HepG2 (cell line): ENCODE data around the gene PRKCE. TPM values are rescaled to one million over a fixed set of nuclear protein-coding genes. Genes with fewer than 3 reads are reported as not detected.

Experiments
- ARNTL ChIP-seq: sonication (generic); formaldehyde crosslinking; IDR thresholded peaks from 2 replicates; pipeline ENCODE4 v1.4.0; 2020; ENCODE audit warnings: mild to moderate bottlenecking, missing genetic modification reagents
- ATRX ChIP-seq: sonication (generic); formaldehyde crosslinking; IDR thresholded peaks from 2 replicates; pipeline ENCODE4 v1.4.0; 2020; ENCODE audit warnings: missing genetic modification reagents, borderline replicate concordance
- FOXO4 ChIP-seq: sonication (generic); formaldehyde crosslinking; conservative IDR thresholded peaks from 2 replicates; pipeline ENCODE4 v1.8.1; 2023; ENCODE audit warnings: missing genetic modification reagents
- HES4 ChIP-seq: sonication (generic); formaldehyde crosslinking; IDR thresholded peaks from 2 replicates; pipeline ENCODE4 v1.9.0; 2021; ENCODE audit warnings: mild to moderate bottlenecking, missing genetic modification reagents, borderline replicate concordance
- HMG20B ChIP-seq: conservative IDR thresholded peaks from 2 replicates; pipeline ENCODE4 v1.6.1; 2016; ENCODE audit warnings: missing genetic modification reagents, missing compliant biosample characterization
- HMGA1 ChIP-seq: sonication (generic); formaldehyde crosslinking; conservative IDR thresholded peaks from 2 replicates; pipeline ENCODE4 v1.4.0; 2020; ENCODE audit warnings: missing genetic modification reagents
- HNRNPH1 ChIP-seq: fragments of 200-400 bp; formaldehyde crosslinking; optimal IDR thresholded peaks from 2 replicates; pipeline ENCODE3; 2017; ENCODE audit warnings: mild to moderate bottlenecking, low read depth, low read length
- JDP2 ChIP-seq: sonication (generic); formaldehyde crosslinking; IDR thresholded peaks from 2 replicates; pipeline ENCODE4 v1.8.1; 2022; ENCODE audit warnings: missing genetic modification reagents, borderline replicate concordance
- MEF2D ChIP-seq: sonication (generic); formaldehyde crosslinking; IDR thresholded peaks from 2 replicates; pipeline ENCODE4 v1.5.1; 2020; ENCODE audit warnings: mild to moderate bottlenecking, missing genetic modification reagents
- MNT ChIP-seq: fragments of 450-650 bp; IDR thresholded peaks from 2 replicates; pipeline ENCODE4 v1.6.1; 2016
- MTF2 ChIP-seq: sonication (generic); formaldehyde crosslinking; IDR thresholded peaks from 2 replicates; pipeline ENCODE4 v1.5.0; 2020; ENCODE audit warnings: missing genetic modification reagents, borderline replicate concordance
- PRPF4 ChIP-seq: fragments of 200-400 bp; formaldehyde crosslinking; IDR thresholded peaks from 2 replicates; pipeline ENCODE4 v1.6.1; 2016; ENCODE audit warnings: low read length, low read depth; ENCODE audit not compliant: poor library complexity, severe bottlenecking
- RAD21 ChIP-seq: fragments of 450-650 bp; formaldehyde crosslinking; IDR thresholded peaks from 2 replicates; pipeline ENCODE4 v1.5.0; 2020; ENCODE audit warnings: mild to moderate bottlenecking
- SMARCE1 ChIP-seq: fragments of 450-650 bp; IDR thresholded peaks from 2 replicates; pipeline ENCODE4 v1.6.1; 2017; ENCODE audit warnings: borderline replicate concordance
- TFE3 ChIP-seq: IDR thresholded peaks from 2 replicates; pipeline ENCODE4 v1.6.1; 2016
- THYN1 ChIP-seq: sonication (generic); formaldehyde crosslinking; IDR thresholded peaks from 2 replicates; pipeline ENCODE4 v1.8.1; 2023; ENCODE audit warnings: low read depth, mild to moderate bottlenecking, moderate library complexity, missing genetic modification reagents, borderline replicate concordance
- ZBTB7B ChIP-seq: sonication (generic); formaldehyde crosslinking; IDR thresholded peaks from 2 replicates; pipeline ENCODE4 v1.4.0; 2020; ENCODE audit warnings: missing genetic modification reagents
- ZNF280B ChIP-seq: sonication (generic); formaldehyde crosslinking; IDR thresholded peaks from 2 replicates; pipeline ENCODE4 v1.5.0; 2020; ENCODE audit warnings: missing genetic modification reagents, mild to moderate bottlenecking, borderline replicate concordance
- ZNF577 ChIP-seq: sonication (generic); formaldehyde crosslinking; IDR thresholded peaks from 2 replicates; pipeline ENCODE4 v1.4.0; 2020; ENCODE audit warnings: mild to moderate bottlenecking, low read depth, missing genetic modification reagents, borderline replicate concordance
- ZNF747 ChIP-seq: sonication (generic); formaldehyde crosslinking; IDR thresholded peaks from 2 replicates; pipeline ENCODE4 v1.8.1; 2023; ENCODE audit warnings: missing genetic modification reagents, mild to moderate bottlenecking, borderline replicate concordance
- ZNF841 ChIP-seq: sonication (generic); formaldehyde crosslinking; IDR thresholded peaks from 2 replicates; pipeline ENCODE4 v1.8.1; 2023; ENCODE audit warnings: missing genetic modification reagents, borderline replicate concordance
- polyA plus RNA-seq, 8 experiments: library from polyadenylated mRNA; depleted of rRNA in 3 of 8; stranded (reverse) in 7 of 8; unstranded in 1 of 8; fragments of >200 nt; fragmentation: Illumina TruSeq in 4 of 8; extraction: Trizol in 4 of 8; gene quantifications; 2 replicates each; pipeline versions ENCODE4 v1.2.1 to v1.2.3, GENCODE V29; 2011 to 2016; ENCODE audit warnings: low read depth in 4 of 8, missing spikeins in 1 of 8, mixed read lengths in 1 of 8; ENCODE audit not compliant: insufficient read depth in 1 of 8
- total RNA-seq, 5 experiments: library from RNA; depleted of rRNA; stranded (reverse); fragments of >200 nt; fragmentation: Illumina TruSeq; extraction: Trizol; gene quantifications; 2 replicates each; pipeline ENCODE4 v1.2.3, GENCODE V29; 2016; ENCODE audit warnings: low read depth in 1 of 5

PRKCE gene
- total and polyA plus RNA-seq, 2 of the 13 experiments (the other 11 are each of a cell fraction or from before 2014, with no cell fraction given) = 1.0 to 3.9 TPM

- TF ChIP-seq ZNF747 (CRISPR knock-in tag) (0 out of 2 replicates have a peak, but pooled peaks have one; percentile 45), ATRX (no peak), SMARCE1 (no peak), HNRNPH1 (no peak), RAD21 (CRISPR knock-in tag) (no peak), ZBTB7B (no peak), HMG20B (CRISPR knock-in tag) (0 out of 2 replicates have a peak, but pooled peaks have one; percentile 19), ZNF577 (CRISPR knock-in tag) (no peak), JDP2 (CRISPR knock-in tag) (no peak), MEF2D (CRISPR knock-in tag) (peak; percentile 25; the same call in 1 of the 2 replicates), FOXO4 (CRISPR knock-in tag) (no peak), TFE3 (peak; percentile 34), HMGA1 (CRISPR knock-in tag) (no peak), PRPF4 (no peak), ARNTL (no peak), MNT (no peak), ZNF841 (CRISPR knock-in tag) (no peak), HES4 (CRISPR knock-in tag) (peak; percentile 52; the same call in 1 of the 2 replicates), THYN1 (CRISPR knock-in tag) (no peak), MTF2 (CRISPR knock-in tag) (no peak), ZNF280B (no peak)
Observed at GRCh38 chr2:45611020-45611859, 40.2 kb upstream of the PRKCE start, which contains the start of gene SRBD1 (continued).
